ENCODE data around the gene NANS. TPM values are rescaled to one million over a fixed set of nuclear protein-coding genes. Genes with fewer than 3 reads are reported as not detected.
"Not testable (repeated sequence)": the region's sequence is repeated elsewhere in the genome, so short reads cannot be mapped to it uniquely, and the experiment has no call there.

Gene NANS
- total RNA-seq, 1 experiment from 2014 or later: 73.1 TPM

- no peak for DNase-seq (ENCODE audit: low read depth)
Observed at GRCh38 chr9:98099898-98100297, 43.4 kb downstream of the NANS start.

DNA sequence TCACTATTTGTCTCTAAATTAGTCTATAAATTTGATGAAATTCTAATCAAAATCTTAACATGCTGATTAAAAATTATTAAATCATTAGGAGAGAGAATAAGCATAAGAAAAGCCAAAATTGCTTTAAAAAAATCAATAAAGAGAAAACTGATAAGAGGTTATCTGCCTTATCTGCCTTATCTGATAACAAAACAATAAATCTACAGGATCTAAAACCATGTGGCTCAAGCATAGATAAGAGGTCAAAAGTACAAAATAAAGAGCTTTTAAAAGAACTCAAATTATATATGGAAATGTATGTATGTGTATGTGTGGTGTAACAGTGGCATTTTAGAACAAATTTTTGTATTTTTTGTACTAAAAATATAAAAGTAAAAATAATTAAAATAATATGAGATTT, 43.9 kb downstream of the NANS start:
- DNase-seq (ENCODE audit: low read depth): no peak

DNA sequence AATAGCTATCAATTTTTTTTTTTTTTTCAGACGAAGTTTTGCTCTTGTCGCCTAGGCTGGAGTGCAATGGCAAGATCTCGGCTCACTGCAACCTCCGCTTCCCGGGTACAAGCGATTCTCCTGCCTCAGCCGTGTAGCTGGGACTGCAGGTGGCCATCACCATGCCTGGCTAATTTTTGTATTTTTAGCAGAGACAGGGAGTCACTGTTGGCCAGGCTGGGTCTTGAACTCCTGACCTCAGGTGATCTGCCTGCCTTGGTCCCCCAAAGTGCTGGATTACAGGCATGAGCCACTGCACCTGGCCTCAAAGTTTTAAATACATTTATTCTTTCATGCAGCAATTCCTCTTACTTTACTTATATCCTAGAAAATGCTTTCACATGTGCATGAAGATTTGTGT, 44.9 kb downstream of the NANS start:
- no peak for DNase-seq (ENCODE audit: low read depth)

DNA sequence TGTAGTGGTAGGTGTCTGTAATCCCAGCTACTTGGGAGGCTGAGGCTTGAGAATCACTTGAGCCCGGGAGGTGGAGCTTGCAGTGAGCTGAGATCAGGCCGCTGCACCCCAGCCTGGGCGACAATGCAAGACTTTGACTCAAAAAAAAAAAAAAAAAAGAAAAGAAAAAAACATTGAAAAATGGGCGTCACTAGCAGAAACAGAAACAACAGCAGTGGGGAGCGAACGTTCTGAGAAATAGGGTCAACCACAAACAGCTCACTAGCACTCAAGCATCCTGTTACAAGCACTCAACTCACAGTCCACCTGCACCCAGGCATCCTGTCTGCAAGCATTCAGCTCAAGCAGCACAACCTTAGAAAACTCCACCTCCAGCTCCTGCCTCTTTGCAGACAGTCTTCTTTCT, 45.3 kb downstream of the NANS start:
- DNase-seq (ENCODE audit: low read depth): no peak

GRCh38 chr9:98104445-98104881, 47.9 kb downstream of the NANS start:
- no peak for DNase-seq (ENCODE audit: low read depth)

GRCh38 chr9:98105006-98105405, 48.5 kb downstream of the NANS start:
- no peak for DNase-seq (ENCODE audit: low read depth)

GRCh38 chr9:98107926-98108325, 51.4 kb downstream of the NANS start:
- no peak for DNase-seq (ENCODE audit: low read depth)

GRCh38 chr9:98108531-98109031, 52.0 kb downstream of the NANS start:
- DNase-seq (ENCODE audit: low read depth): no peak

DNA sequence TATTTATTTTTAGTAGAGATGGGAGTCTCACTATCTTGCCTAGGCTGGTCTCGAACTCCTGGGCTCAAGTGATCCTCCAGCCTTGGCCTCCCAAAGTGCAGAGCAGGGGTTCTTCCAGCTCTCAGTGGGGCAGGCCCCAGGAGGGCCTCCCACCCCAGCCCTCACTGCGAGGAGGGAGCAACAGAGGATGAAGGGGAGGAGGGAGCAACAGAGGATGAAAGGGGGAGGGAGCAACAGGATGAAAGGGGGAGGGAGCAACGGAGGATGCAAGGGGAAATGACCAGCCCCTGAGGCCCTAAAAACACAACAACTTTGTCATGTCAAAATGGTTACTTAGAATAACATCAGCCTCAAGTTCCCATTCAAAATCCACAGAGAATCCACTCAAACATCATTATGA, 52.5 kb downstream of the NANS start:
- no peak for DNase-seq (ENCODE audit: low read depth)

DNA sequence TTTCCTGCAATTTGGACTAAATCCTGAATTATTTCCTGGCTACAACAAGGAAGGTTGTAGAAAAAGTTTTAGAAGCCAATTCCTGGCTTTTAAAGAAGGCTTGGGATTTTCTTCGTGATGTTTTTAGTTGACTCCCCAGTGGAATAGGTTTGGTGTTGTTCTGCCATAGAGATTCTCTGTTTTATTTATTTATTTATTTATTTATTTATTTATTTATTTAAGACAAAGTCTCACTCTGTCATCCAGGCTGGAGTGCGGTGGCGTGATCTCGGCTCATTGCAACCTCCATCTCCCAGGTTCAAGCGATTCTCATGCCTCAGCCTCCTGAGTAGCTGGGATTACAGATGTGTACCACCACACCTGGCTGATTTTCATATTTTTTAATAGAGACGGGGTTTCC, 60.6 kb downstream of the NANS start:
- not testable (repeated sequence) for DNase-seq (ENCODE audit: low read depth)

DNA sequence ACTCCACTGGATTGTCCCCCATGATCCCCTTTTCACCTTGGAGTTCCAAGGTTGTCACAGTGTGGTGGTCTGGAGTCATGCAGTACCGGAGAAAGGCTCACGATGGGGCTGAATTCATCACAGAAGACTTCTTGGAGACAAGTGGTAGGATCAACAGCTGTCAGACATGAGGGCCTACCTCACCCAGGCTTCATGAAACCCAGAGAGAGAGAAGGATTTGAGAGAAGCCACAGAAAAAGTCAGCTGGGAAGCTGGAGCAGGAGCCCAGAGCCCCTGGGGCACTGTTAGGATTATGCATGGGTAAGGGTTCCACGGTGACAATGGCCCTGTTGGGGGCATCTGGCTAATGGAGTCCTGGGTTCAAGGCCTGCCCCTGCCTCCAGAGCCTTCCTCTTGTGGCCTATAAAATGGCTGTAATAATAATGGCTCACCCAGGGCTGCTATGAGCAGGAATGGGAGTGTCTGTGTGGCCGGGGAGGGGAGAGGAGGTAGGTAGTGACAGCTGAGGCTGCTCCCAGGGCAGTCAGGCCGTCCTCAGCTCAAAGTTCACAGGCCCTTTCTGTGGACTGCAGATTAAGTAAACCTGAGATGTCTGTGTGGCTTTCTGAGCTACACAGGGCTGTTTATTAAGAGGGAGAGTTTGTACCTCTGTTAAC, 61.6 kb downstream of the NANS start:
- DNase-seq (ENCODE audit: low read depth): peak; percentile 39

DNA sequence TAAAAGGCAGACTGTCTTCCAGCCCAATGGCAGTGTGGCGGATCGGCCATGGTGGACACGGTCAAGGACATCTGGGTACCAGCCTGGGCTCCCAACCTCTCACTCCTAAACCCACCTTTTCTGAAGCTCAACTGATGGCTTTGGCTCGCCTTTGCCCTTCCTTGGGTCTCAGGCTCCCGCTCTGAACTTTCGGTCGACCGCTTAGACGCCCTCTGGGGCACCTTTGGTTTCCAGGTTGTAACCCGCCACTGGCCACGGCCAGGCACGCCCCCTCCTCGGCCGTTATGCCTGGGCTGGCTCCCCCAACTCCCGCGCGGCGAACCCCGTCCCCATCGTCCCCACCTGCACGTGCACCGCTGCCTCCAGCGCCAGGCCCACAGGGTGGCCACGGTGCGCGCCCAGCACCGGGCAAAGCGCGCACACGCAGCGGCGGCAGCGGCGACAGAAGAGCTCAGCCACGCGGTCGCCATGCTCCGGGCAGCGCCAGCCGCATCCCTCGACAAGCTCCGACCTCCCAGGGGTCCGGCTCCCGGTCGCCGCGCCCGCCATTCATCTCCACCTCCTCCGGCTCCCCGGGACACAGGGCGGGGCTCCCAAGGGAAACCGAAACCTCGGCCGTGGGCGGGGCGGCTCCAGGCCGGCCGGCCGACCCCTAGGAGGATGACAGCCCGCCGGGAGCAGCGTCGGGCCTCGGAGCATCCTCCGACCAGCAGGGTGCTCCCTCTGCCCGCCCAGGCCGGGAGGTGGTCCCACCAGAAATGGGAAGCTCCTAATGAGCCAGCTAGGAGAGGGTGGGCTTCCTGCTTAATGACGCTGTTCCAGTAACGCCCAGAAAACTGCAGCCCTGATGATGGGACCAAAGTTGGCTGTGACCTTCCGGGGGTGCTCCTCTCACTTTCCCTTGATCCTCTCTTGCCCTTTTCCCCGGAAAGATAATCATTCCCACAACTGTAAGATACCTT, 62.4 kb downstream of the NANS start, which contains the start of gene TRIM14:
TRIM14 (minus strand) TSS at position 583 of the 962 bp plus-strand sequence; CDS start at position 549, 34 bp downstream.
- DNase-seq (ENCODE audit: low read depth): peak; percentile 56

DNA sequence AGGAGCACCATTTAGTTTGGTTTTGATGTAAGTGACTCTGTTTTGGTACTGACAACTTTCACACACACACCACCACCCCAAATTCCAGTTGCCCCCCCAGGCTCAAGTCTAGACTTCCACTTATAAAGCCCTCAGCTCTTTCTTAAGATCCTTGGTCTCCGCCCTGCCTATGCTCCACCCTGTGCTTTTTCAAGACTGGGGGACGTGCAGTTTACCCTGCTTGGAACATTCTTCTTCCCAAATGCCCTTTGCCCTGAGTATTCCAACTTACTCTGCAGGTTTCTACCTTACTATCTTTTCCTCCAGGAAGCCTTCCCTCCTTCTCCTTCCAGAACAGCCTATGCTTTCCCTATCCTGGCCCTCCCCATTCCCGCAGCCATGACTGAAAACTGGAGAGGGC, 63.9 kb downstream of the NANS start:
- no peak for DNase-seq (ENCODE audit: low read depth)

DNA sequence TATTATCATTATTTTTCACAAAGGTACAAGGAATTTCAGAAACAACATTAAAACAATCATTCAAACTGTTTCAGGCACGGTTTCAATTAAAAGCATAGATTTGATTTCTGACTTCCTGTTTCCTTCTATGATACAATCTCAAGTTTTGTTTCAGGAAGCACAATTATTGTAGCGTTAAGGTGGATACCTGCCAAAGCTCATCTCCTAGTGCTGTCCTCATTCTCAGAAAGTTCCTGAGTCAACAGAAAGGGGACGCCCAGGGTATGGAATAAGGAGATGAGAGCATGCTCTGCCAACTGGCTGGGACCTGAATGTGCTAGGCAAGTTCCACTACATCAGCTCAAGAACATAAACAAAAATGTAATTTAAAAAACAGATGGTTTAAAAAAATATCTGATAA, 64.5 kb downstream of the NANS start:
- DNase-seq (ENCODE audit: low read depth): no peak

- DNase-seq (ENCODE audit: low read depth): not testable (repeated sequence)
Observed at GRCh38 chr9:98124091-98124490, 67.6 kb downstream of the NANS start.

- DNase-seq (ENCODE audit: low read depth): no peak
Observed at GRCh38 chr9:98124637-98125426, 68.3 kb downstream of the NANS start.

DNA sequence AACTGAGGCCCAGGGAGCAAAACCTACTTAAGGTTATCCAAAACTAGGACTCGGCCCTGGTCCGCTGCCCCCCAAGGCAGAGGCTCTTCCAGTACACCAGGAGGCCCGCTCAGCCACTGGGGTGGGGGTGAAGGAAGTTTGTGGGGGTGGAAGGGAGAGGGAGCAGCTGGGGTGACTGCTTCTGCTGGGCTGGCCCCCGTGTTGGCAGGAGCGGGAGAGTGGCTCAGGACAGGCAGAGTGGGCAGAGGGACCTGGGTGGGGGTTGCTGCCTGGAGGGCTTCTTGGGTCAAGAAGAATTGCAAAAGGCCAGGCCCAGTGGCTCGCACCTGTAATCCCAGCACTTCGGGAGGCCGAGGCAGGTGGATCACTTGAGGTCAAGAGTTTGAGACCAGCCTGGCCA, 70.7 kb downstream of the NANS start:
- no peak for DNase-seq (ENCODE audit: low read depth)

DNA sequence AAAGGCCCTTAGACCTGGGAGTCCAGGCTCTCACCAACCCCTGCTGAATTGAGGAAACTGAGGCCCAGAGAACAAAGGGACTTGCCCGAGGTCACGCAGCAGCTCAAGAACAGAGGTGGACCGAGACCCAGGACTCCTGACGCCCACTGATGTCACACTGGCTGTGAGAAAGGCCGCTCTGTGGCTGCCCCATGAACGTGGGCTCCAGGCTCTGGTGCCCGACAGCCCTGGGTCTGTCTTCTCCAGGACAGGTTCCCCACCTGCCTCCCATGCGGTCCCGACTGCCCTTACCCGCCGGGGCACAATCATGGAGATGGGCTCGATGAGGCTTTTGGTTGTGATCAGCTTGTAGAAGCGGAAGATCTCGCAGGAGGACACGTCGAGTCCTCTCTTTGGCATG, 71.8 kb downstream of the NANS start:
- DNase-seq (ENCODE audit: low read depth): no peak

DNA sequence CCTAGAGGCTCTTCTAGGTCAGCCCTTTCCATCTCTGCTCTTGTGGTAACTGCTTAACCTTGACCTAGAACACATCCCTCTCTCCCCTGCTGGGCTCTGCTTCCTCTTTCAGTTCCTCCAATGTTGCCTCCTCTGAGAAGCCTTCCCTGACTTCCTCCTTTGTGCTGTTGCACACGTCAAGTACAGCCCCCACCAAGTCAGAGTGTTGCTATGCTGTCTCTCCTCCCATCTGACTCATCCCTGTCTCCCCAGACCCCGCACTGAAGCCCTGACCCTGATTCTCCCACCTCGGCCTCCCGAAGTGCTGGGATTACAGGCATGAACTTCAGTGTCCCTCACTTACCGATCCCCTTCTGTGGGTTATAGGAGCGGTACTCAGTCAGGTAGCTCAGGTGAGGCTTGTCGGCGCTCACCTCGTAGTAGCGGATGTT, 72.9 kb downstream of the NANS start:
- no peak for DNase-seq (ENCODE audit: low read depth)

DNA sequence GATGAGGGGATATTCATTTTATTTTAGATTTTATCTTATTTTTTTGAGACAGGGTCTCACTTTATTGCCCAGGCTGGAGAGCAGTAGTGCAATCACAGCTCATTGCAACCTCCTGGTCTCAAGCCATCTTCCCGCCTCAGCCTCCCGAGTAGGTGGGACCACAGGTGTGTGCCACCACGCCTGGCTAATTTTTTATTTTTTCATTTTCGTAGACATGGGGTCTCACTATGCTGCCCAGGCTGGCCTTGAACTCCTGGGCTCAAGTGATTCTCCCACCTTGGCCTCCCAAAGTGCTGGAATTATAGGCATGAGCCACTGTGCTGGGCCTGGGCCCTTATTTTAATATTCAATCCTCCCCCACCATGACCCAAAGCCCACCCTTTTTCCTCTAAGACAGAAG, 73.5 kb downstream of the NANS start:
- not testable (repeated sequence) for DNase-seq (ENCODE audit: low read depth)

DNA sequence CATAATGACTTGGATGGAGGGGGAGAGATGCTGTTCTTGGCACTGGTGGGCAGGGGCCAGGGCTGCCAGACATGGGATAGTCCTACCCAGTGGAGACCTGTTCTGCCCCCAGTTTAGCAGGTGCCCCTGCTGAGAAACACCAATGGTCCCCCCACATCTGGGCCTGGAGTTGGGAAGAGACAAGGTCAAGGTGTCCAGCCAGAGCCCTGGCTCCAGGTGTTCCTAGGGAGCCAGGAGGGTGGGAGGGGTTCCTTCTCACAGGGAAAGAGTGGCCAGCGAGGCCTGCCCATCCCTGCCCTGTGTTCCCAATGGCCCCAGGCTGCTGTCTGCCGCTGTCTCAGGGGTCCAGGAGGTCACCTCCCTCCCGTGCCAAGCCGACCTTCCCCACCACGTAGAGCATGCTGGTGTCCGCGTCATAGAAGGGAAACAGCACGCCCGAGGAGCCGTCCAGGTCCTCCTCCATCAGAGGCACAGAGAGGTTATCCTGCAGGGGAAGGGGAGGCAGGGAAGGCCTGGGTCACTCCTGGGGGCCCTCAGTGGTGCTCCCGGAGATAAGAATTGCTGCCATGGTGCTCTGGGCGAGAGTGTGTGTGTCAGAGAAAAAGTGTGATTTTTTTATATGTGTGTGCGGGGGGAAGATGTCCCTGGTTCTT, 74.2 kb downstream of the NANS start:
- DNase-seq (ENCODE audit: low read depth): no peak
